Renal pelvis (tissue), 4 donors: ENCODE measurements around the gene CDKAL1. TPM values are rescaled to one million over a fixed set of nuclear protein-coding genes. Genes with fewer than 3 reads are reported as not detected.

Experiments
- DNase-seq: peaks from one replicate; pipeline ENCODE4 v3.0.0-alpha.2; 2013
- polyA plus RNA-seq, 3 donors: library from polyadenylated mRNA; unstranded; fragments of 120-200 nt; gene quantifications; one replicate each; pipeline ENCODE4 v1.2.1, GENCODE V29; 2013; ENCODE audit not compliant: insufficient read length in 3 of 3

CDKAL1 gene
- polyA plus RNA-seq, 3 donors, result 15.9 to 22.8 (median 18.7) TPM

DNA sequence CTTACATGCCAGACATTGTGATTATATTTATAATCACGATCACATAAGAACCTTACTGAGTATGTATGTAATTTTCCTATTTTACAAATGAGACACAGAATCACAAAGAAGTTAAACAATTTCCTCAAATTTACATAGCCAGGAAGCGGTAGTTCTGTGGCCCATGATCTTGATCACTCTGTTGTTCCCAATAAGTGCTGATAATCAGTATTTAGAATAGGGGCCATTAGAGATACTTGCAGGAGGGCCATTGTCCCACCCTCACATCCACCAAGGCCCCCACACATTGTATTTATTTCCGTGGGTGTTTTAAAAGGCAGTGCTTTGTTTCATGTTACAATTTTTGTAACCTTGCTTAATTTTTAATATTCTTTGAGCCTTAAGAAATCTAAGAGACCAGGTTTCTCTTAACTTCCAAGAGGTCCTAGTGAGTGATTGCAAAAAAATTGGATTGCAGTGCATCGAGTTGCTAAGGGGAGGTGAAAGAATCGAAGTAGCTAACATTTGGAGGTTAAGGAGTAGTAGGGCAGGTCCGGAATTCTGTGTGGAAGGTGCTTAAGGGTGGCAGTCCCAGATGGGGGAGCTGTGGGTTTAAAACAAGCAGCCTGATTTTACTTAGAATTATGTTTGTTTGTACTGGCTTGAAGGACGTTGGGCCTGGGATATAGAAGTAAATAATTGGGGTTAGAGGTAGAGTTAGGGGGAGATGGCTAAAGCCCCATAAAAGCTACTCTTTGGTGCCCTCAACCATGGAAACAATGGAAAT lies 339.4 kb downstream of the CDKAL1 start:
- DNase-seq, result no peak

DNA sequence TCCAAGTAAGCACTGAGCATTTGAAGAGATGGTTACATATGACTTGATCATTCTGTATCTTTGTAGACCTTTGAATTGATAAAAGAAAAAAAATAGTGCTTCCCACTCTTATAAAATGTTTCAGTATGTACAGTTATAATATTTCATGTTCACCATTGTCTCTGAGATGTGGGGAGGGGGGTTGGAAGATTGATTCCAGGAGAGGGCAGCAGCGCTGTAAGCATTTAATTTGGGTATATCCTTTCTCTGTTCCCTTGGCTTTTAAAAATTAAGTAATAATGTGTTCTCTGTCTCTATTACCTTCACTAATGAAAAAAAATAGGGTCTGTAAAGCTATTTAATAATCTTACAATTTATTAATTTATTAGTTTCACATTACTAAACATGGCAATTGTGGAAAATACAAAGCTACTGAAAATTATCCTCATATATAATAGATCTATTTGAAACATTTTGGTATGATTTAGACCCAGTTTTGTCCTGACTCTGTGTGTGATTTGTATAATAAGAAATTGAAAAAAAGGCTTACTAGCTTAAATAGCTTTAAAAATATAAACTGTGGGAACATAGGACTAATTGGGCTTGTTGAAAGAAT lies 341.2 kb downstream of the CDKAL1 start:
- peak; percentile 42 for DNase-seq

DNA sequence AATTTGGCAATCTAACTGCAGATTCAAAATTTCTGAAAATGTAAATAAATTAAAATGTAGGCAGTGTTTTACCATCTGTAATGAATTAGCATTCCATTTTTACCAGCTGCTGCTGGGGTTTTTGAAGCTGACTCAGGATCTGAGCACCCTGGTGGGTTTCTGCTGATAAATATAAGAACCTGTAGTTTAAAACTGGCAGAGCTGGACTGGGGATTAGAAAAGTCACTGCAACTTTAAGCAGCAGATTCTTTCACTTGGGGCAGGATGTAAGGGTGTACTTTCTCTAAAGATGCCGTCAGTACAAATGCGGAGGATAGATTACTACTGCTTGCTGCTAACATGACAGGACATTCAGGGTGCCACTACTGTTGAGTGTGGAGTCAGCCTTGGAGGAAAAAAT lies 341.8 kb downstream of the CDKAL1 start:
- DNase-seq, result no peak

DNA sequence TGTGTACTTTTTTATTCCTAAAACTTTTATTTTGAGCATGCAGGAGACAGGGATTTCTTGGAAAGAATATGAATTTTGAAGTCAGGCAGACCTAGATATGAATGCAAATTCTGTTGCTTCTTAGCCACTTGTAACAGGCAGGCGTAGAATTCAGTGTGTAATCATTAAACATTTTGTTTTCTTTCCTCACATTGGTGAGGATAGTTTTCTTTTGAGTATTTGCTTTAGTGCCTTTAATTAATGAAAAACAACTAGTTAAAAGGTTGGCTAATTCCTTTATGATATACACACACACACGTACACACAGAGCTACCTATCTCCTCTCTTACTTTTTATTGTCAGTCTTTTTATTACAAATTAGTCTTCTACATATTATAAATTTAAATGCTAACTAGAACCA lies 342.3 kb downstream of the CDKAL1 start:
- no peak for DNase-seq

DNA sequence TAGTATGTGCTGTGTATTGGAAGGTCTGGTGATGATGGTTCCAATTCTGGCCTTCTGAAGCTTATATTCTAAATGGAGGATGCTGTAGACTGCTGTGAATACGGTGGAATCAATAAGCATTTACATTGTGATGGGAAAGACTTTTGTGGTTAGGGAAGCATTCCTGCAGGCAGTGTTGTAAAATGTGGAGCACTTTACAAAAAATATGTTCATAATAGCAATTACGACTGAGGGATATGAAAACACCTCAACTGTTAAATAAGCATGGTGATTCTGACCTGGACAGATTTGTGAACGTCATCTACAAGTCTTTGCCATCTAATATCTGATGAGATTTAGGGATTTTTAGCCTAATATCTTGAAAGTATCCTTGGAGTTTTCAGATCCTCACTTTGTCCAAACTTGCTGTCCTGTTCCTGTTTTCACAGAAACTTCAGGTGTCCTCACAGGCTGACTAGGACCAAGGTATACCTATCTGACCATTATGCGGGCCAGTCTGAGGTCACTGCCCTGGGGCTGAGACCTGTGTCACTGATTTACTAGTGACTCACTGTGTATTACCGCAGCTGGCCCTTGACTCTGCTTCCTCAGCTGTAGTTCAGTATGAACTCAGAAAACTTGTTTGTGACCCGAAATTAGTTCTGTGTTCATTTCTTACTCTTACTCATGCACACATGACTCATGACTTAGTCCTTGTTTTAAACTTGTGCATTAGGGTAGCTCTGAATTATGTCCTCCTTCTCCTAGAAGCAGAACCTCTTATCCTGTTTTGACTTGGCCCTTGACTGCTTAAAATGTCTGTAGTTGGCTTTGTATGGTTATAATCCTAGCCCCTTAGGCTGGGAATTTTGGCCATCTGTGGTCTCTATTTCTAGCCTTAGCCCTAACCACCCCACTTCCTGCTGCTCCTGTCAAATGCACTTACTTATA lies 343.0 kb downstream of the CDKAL1 start:
- no peak for DNase-seq

DNA sequence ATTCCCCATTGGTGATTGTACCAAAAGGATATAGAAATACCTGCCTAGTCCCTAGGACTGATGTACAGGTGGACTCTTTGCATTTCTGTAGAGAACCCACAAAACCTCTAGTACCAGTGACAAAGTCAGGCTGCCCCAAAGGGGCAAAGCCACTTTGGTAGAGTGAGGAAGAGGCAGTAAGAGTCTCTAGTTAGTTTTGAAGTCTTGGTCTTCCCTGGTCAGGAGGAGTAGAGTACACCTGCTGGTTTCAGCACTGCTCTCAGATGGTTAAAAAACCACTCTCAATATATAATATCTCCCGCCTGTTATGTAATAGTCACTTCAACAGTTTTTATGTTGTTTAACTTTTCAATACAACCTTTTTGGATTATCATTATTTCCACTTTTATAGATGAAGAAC lies 344.9 kb downstream of the CDKAL1 start:
- no peak for DNase-seq

DNA sequence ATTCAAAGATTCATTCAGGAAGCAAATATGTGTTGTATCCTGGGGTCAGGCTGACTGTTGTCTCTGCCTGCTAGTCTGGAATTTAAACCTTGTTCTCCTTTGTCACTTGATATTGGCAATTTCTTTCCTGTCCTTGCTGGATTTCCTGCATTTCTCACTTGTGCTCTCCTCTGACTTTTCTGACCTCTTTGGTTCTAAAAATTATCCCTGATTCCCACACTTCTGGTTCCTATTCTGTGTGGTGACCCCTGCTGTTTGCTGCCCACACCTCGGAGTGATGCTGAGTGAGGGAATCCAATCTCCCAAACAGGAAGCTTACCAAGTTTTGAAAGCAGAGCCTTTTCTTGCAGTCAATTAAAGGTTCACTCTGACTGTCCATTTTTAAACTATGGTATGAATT lies 345.3 kb downstream of the CDKAL1 start:
- DNase-seq, result no peak

DNA sequence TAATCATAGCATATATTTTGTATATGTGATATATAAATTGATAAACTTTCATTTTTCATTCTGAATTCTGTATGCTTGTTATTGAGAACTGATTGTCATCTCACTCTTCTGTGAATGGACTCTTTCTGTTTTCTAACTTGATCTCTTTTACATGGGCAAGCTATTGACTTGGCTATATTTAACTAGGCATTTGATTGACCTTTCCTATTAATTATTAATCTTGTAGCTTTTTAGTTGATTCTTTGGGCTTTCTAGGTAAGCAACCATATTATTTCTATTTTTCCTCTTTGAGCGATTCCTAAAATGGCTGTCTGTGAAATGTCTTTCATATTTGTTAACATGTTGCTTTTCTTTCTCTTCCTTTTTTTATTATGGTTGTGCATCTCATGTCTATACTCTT lies 347.1 kb downstream of the CDKAL1 start:
- no peak for DNase-seq

DNA sequence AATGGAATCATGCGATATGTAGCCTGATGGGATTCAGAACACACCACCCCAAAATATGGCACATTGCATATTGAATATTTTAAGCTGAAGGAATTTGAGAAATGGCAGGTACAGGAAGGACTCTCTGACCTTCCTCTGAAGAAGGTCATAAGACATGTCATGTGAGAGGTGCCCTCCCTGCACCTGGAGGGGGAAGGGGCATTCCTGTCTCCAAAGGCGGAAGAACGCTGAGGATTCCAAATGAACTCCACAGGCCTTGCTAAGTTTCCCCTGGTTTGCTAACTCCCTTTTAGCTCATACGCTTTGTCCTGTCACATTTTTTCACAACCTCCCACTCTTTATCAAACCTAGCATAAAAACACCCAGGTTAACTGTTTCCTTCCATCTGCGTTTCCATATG lies 347.8 kb downstream of the CDKAL1 start:
- DNase-seq, result no peak

DNA sequence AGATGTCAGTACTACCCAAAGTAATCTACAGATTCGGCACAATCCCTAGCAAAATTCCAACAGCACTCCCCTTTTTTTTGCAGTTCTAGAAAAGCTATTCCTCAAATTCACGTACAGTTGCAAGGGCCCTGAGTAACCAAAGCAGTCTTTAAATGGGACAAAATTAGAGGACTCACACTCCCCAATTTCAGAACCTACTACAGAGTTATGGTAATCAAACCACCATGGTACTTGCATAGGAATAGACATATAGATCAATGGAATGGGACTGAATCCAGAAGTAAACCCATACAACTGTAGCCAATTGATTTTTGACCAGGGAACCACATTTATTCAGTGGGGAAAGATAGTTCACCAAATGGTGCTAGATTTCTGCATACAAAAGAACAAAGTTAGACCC lies 350.8 kb downstream of the CDKAL1 start:
- no peak for DNase-seq

DNA sequence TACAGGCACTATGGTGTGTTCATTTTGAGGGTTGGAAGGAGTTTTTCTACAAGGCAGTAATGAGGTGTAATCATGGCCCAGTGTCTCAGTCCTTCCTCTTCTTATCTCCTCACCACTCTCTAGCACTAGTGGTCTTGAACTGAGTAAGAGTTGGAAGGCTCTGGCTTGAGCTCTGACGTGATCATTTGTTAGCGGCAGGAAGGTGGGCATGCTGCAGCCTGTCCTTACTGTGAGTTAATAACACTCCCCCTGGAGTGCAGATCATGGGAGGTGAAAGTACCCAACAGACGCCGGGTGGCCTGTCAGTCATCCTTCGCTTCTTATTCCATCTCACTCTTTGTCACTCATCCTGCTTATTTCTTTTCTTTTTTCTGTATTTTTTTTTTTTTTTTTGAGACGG lies 356.9 kb downstream of the CDKAL1 start:
- no peak for DNase-seq

DNA sequence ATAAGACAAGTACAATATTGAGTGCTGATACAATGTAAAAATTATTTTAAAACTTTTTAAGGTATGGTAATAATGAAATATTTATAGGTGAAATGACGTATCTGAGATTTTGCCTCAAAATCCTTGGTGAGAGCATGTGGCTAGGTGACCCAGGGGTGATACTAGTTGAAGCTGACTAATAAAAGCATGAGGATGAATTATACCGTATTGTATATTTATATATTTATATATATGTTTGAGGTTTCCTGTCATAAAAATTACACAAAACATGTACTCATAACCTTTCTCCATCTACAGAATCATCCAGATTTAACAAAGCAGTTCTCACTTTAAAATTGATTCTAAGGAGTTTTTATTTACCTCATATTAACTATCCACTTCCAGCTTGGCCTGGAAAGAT lies 358.1 kb downstream of the CDKAL1 start:
- DNase-seq, result no peak

DNA sequence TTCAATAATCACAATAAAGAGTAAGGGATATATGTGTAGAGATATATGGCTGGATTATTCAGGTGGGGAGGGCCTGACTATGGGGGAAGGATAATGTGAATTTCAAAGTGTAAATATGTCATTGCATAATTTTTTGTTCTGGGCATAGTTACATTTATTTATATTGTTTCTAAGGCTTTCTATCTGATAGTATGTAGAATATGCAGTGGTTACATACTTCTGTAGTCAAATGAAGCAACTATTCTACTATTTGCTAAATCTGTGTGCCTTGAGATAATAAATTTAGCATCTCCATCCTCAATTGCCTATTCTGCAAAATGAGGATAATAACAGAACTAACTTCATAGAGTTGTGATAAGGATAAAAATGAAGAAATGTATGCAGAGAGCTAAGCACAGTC lies 359.2 kb downstream of the CDKAL1 start:
- no peak for DNase-seq

DNA sequence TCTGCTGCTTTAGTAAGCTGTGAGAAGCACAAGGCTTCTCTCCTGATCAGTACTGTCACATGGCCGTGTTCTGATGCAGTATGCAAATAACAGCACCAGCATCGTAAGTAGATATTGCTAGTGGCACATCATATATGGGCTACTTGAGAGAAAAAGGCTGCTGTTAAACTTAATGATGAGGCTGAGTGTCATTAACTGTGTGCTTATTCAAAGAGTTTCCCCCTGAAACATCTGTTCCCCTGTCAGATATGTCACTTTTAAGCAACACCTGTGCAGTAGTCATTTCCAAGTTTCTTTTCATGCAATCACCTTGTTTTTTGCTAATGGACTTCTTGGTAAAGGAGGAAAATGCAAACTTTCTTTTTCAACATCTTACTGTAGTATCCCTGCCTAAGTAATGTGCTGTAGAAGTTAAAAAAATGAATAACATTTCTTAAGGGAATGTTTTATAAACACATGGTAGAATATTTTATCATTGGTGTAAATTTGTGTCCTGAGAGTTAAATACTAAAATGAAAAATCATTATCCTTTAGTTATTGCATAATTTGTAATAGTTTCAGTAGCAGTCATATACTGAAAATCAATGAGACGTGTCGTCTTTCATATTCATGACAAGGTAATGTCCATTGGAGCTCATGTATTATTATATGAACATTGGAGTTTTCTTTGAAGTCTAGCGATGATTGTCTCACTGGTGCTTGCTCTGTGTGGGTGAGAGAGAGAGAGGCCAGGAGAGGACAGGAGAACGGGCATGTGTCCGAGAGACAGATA lies 366.3 kb downstream of the CDKAL1 start:
- DNase-seq, result no peak

DNA sequence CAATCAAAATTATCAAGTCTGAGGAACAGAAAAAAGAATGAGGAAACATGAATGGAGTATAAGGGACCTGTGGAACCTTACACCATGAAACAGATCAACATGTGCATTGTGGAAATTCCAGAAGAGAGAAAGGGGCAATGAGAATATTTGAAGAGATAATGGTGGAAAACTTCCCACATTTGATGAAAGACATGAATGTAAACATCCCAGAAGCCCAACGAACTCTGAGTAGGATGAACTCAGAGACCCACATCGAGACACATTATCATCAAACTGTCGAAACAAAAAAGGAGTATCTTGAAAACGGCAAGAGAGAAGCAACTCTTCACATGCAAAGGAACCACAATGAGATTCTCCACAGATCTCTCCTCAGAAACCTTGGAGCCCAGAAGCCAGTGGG lies 371.1 kb downstream of the CDKAL1 start:
- no peak for DNase-seq

DNA sequence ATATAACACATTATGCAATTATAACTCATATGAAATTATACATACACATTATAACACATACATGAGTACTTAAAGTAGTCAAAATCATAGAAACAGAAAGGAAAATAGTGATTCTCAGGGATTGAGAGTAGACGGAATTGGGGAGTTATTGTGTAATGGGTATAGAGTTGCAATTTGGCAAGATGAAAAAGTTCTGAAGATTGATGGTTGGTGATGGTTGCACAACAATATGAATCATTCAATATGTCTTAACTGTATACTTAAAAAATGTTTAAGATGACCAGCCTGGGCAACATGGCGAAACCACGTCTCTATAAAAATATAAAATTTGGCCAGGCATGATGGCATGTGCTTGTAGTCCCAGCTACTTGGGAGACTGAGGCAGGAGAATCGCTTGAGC lies 372.7 kb downstream of the CDKAL1 start:
- no peak for DNase-seq

DNA sequence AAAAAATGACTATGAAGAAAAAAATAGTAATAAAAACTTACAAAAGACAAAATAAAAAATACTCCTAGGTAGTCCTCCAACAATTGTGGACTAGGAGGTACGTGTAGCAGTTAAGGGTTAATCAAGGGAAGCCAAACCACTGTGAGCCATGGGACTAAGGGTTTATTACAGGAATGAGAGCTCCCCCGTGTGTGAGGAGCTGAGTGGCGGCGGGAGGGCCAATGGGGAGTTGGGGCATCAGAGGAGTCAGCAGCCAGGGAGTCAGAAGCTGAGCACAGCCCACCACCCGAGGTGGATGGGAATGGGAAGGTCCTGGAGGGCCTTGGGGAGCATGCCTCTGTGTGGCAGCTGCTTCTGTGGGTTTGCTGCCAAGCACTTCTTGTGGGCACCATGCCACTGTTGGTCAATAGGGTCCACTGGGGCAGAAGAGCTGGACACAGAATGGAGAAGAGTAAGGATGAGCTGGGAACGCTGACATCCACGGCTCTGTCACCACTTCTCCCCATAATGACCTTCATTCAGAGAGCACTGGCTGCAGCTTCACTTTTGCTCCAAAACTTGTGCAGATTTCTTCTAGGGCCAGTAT lies 373.3 kb downstream of the CDKAL1 start:
- DNase-seq, result no peak

DNA sequence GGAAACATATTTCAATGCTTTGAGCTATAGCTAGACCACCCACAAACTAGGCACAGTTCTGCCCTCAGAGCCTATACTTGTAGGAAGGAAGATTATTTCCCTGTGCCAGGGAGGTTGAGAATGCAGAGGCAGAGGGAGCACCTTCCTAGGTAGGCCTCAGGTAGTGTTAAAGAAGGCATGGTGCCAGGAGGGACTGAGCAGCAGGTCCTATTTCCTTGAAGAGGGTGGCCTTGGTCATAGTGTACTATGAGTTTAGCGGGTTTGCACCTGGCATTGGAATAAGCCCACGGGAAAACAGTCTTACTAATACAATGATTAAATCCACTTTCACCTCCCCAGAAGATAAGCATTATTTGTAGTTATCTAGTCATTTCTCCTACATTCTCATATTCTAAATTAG lies 375.4 kb downstream of the CDKAL1 start:
- DNase-seq, result no peak

DNA sequence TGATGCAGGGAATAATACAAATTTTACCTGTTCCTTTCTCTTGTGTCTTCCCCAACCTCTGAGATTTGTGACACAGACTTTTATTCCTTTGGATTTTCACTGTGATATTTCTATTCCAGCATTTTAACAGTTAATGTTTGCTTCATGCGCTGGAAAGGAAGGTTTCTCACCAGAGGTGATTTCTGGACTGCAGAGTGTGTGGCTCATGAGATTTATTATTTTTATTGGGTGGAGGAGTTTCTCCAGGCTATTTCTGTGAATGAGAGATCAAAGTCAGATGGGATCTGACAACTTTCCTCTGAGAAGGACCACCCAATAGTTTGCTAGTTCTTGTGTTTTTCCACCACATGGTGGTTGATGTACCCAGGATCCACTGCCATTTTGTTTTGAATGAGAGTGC lies 377.5 kb downstream of the CDKAL1 start:
- DNase-seq, result peak; percentile 35

DNA sequence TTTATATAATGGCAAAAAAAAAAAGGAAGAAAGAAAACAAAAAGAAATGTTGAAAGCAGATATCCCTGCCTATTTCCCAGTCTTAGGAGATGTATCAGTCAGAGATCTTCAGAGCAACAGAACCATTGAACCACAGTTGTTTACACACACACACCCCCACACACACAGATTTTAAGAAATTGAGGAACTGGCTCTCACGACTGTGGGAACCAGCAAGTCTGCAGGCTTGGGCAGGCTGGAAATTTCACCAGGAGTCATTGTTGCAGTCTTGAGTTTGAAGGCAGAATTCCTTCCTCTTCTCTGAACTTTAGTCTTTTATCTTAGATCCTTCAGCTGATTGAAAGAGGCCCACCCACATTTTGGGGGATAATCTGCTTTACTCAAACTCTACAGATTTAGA lies 380.9 kb downstream of the CDKAL1 start:
- DNase-seq, result no peak

DNA sequence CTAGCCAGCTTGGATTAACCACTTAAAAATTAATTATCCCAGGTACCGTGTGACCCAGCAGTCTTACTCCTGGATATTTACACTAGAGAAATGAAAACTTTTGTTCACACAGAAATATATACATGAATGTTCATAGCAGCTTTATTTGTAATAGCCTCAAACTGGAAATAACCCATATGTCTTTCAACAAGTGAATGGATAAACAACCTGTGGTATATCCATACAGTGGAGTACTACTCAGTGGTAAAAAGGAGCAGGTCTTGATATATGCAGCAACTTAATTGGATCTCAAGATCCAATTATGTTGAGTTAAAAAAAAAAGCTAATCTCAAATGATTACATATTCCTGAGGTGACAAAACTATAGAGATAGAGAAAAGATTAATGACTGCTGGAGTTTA lies 381.4 kb downstream of the CDKAL1 start:
- DNase-seq, result no peak

DNA sequence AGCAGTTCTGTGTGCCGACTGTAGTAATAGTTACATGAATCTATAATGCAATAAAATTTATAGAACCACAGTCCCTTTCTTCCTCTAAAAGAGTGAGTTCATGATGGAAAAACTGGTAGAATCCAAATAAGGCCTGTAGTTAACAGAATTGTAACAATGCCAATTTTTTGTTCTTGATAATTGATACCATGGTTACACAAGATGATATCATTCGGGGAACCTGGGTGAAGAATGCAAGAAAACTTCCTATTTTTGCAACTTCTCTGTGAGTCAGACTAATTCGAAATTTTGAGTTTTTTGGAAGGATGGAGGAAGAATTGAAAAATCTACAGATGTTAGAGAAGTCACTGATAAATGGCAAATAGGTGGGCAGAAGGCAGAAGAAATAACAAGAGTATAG lies 381.8 kb downstream of the CDKAL1 start:
- DNase-seq, result no peak
